Measurements from ENCODE around the gene LRRC28. TPM values are rescaled to one million over a fixed set of nuclear protein-coding genes. Genes with fewer than 3 reads are reported as not detected.

The LRRC28 gene
- total RNA-seq, 1 donor from 2014 or later: 26.9 TPM

GRCh38 chr15:99333981-99334380 lies 82.7 kb downstream of the LRRC28 start:
- Mint-ChIP-seq H3K27me3 (no peaks in the 10 kb centered on the region), H3K36me3 (peaks cover 5% of the 10 kb centered on the region), H3K4me3 (no peak overlapping the region), H3K4me1 (ENCODE audit: unreplicated experiment) (peaks cover 4% of the 10 kb centered on the region), H3K9me3 (no peaks in the 10 kb centered on the region), H3K27ac (peak overlapping the region; percentile 45)
- no peak for TF ChIP-seq CTCF (conservative IDR thresholded peaks at IDR 0.05)
- no peak for DNase-seq (ENCODE audit: extremely low spot score, unreplicated experiment)

GRCh38 chr15:99335508-99335907 lies 84.2 kb downstream of the LRRC28 start:
- no peak for DNase-seq (ENCODE audit: extremely low spot score, unreplicated experiment)
- TF ChIP-seq CTCF (conservative IDR thresholded peaks at IDR 0.05): no peak
- H3K4me1 Mint-ChIP-seq (ENCODE audit: unreplicated experiment): peaks cover 5% of the 10 kb centered on the region
- H3K27ac Mint-ChIP-seq: no peak overlapping the region
- H3K36me3 Mint-ChIP-seq: peaks cover 5% of the 10 kb centered on the region
- H3K4me3 Mint-ChIP-seq: no peak overlapping the region
- H3K27me3 Mint-ChIP-seq: no peaks in the 10 kb centered on the region
- no peaks in the 10 kb centered on the region for H3K9me3 Mint-ChIP-seq

GRCh38 chr15:99336794-99337193 lies 85.5 kb downstream of the LRRC28 start:
- no peak overlapping the region for H3K27ac Mint-ChIP-seq
- DNase-seq (ENCODE audit: extremely low spot score, unreplicated experiment): no peak
- no peak for TF ChIP-seq CTCF (conservative IDR thresholded peaks at IDR 0.05)
- no peaks in the 10 kb centered on the region for H3K27me3 Mint-ChIP-seq
- H3K36me3 Mint-ChIP-seq: peaks cover 5% of the 10 kb centered on the region
- H3K4me3 Mint-ChIP-seq: no peak overlapping the region
- H3K9me3 Mint-ChIP-seq: no peaks in the 10 kb centered on the region
- H3K4me1 Mint-ChIP-seq (ENCODE audit: unreplicated experiment): peaks cover 12% of the 10 kb centered on the region

GRCh38 chr15:99340347-99340746 lies 89.1 kb downstream of the LRRC28 start:
- DNase-seq (ENCODE audit: extremely low spot score, unreplicated experiment): no peak
- Mint-ChIP-seq H3K36me3 (peaks cover 5% of the 10 kb centered on the region), H3K4me1 (ENCODE audit: unreplicated experiment) (peaks cover 19% of the 10 kb centered on the region), H3K9me3 (no peaks in the 10 kb centered on the region), H3K4me3 (peak overlapping the region; percentile 7), H3K27me3 (no peaks in the 10 kb centered on the region), H3K27ac (peak overlapping the region; percentile 93)
- no peak for TF ChIP-seq CTCF (conservative IDR thresholded peaks at IDR 0.05)

GRCh38 chr15:99341786-99342185 lies 90.5 kb downstream of the LRRC28 start:
- Mint-ChIP-seq H3K4me1 (ENCODE audit: unreplicated experiment) (peaks cover 19% of the 10 kb centered on the region), H3K9me3 (no peaks in the 10 kb centered on the region), H3K27me3 (no peaks in the 10 kb centered on the region), H3K36me3 (peaks cover under 1% of the 10 kb centered on the region), H3K27ac (peak overlapping the region; percentile 93), H3K4me3 (peak overlapping the region; percentile 15)
- no peak for DNase-seq (ENCODE audit: extremely low spot score, unreplicated experiment)
- no peak for TF ChIP-seq CTCF (conservative IDR thresholded peaks at IDR 0.05)

GRCh38 chr15:99343208-99343607 lies 91.9 kb downstream of the LRRC28 start:
- DNase-seq (ENCODE audit: extremely low spot score, unreplicated experiment): no peak
- Mint-ChIP-seq H3K4me3 (no peak overlapping the region), H3K27ac (peak overlapping the region; percentile 61), H3K27me3 (no peaks in the 10 kb centered on the region), H3K9me3 (no peaks in the 10 kb centered on the region), H3K36me3 (no peaks in the 10 kb centered on the region), H3K4me1 (ENCODE audit: unreplicated experiment) (peaks cover 19% of the 10 kb centered on the region)
- no peak for TF ChIP-seq CTCF (conservative IDR thresholded peaks at IDR 0.05)

Data from type B pancreatic cell (in vitro differentiated cells).